Rectal smooth muscle tissue (tissue), 1 donor: ENCODE data around the gene STOM.

Experiments used
- H3K27ac ChIP-seq: one replicate; pipeline ENCODE4 v1.7.0; 2013; ENCODE audit warnings: low read depth, low read length, inconsistent platforms
- H3K27me3 ChIP-seq: one replicate; pipeline ENCODE4 v1.7.0; 2013; ENCODE audit warnings: low read length; ENCODE audit not compliant: control insufficient read depth, insufficient read depth
- H3K36me3 ChIP-seq: one replicate; pipeline ENCODE4 v1.7.0; 2013; ENCODE audit warnings: low read length; ENCODE audit not compliant: control insufficient read depth, insufficient read depth
- H3K4me1 ChIP-seq: one replicate; pipeline ENCODE4 v1.7.0; 2013; ENCODE audit warnings: low read length; ENCODE audit not compliant: control insufficient read depth, insufficient read depth
- H3K4me3 ChIP-seq: one replicate; pipeline ENCODE4 v1.7.0; 2013; ENCODE audit warnings: low read length
- H3K9ac ChIP-seq: one replicate; pipeline ENCODE4 v1.7.0; 2013; ENCODE audit warnings: low read length

The STOM gene

GRCh38 chr9:121289026-121289771, 80.9 kb downstream of the STOM start:
- Histone ChIP-seq H3K9ac (peak overlapping the region; percentile 72), H3K27me3 (no peaks in the 10 kb centered on the region), H3K4me1 (peaks cover 78% of the 10 kb centered on the region), H3K27ac (peak overlapping the region; percentile 100), H3K4me3 (peak overlapping the region; percentile 49), H3K36me3 (peaks cover 3% of the 10 kb centered on the region)
